Measurements from ENCODE around the gene ZNF236. TPM values are rescaled to one million over a fixed set of nuclear protein-coding genes. Genes with fewer than 3 reads are reported as not detected.
A peak's percentile ranks its signal among the peaks of the same experiment; 100 is the strongest.

The ZNF236 gene
- total and polyA plus RNA-seq, 3 experiments from 2014 or later = 11.1 to 15.9 (median 13.4) TPM

GRCh38 chr18:77004555-77005380 lies 182.4 kb downstream of the ZNF236 start:
- Mint-ChIP-seq H3K27ac (peak overlapping the region in 7 of 8 donors; percentile 32 to 89 (median 70)), H3K4me3 (peak overlapping the region in 6 of 7 donors; percentile 19 to 76 (median 48)), H3K36me3 (peaks cover 0 to 38% (median 3%) of the 10 kb centered on the region in 3 donors), H3K27me3 (no peaks in the 10 kb centered on the region), H3K4me1 (peaks cover 37 to 76% (median 52%) of the 10 kb centered on the region in 3 donors), H3K9me3 (no peaks in the 10 kb centered on the region)
- ChIA-PET CTCF (interaction anchor here (0.9 to 2.5 kb wide), 7 partner anchors 15 to 207 kb away, joined by 3 to 11 read pairs (median 3); no protein-coding TSS in a partner anchor), POLR2A (no interaction called here)
- H3K27ac ChIP-seq (ENCODE audit: low read depth, low read length) = no peak overlapping the region
- H3K27me3 ChIP-seq (ENCODE audit: insufficient read depth, low read length, poor library complexity, severe bottlenecking) = no peaks in the 10 kb centered on the region
- DNase-seq = peak in 1 of 5 donors; percentile 28
- H3K9me3 ChIP-seq (ENCODE audit: low read length) = no peaks in the 10 kb centered on the region
- peaks cover 2% of the 10 kb centered on the region for H3K36me3 ChIP-seq (ENCODE audit: insufficient read depth, low read length)
- peak overlapping the region; percentile 28 for H3K4me3 ChIP-seq (ENCODE audit: low read length)
- peaks cover 13% of the 10 kb centered on the region for H3K4me1 ChIP-seq (ENCODE audit: insufficient read depth, low read length)

- H3K27ac ChIP-seq (ENCODE audit: low read depth, low read length) = no peak overlapping the region
- ChIA-PET POLR2A (no interaction called here), CTCF (interaction anchor here (0.9 to 1.1 kb wide), 2 partner anchors 49 to 206 kb away, joined by 3 to 7 read pairs; no protein-coding TSS in a partner anchor)
- no peak for DNase-seq
- H3K9me3 ChIP-seq (ENCODE audit: low read length) = no peaks in the 10 kb centered on the region
- peaks cover 13% of the 10 kb centered on the region for H3K4me1 ChIP-seq (ENCODE audit: insufficient read depth, low read length)
- Mint-ChIP-seq H3K9me3 (no peaks in the 10 kb centered on the region), H3K4me1 (peaks cover 36 to 72% (median 48%) of the 10 kb centered on the region in 3 donors), H3K36me3 (peaks cover 0 to 48% (median 3%) of the 10 kb centered on the region in 3 donors), H3K27me3 (no peaks in the 10 kb centered on the region), H3K27ac (peak overlapping the region in 3 of 8 donors; percentile 12 to 68 (median 23)), H3K4me3 (no peak overlapping the region)
- no peaks in the 10 kb centered on the region for H3K27me3 ChIP-seq (ENCODE audit: insufficient read depth, low read length, poor library complexity, severe bottlenecking)
- no peak overlapping the region for H3K4me3 ChIP-seq (ENCODE audit: low read length)
- peaks cover 6% of the 10 kb centered on the region for H3K36me3 ChIP-seq (ENCODE audit: insufficient read depth, low read length)
Measured at GRCh38 chr18:77005651-77006195, 183.4 kb downstream of the ZNF236 start.

- Mint-ChIP-seq H3K9me3 (no peaks in the 10 kb centered on the region), H3K27me3 (no peaks in the 10 kb centered on the region), H3K36me3 (peaks cover 0 to 56% (median 6%) of the 10 kb centered on the region in 3 donors), H3K4me3 (peak overlapping the region in 1 of 7 donors; percentile 32), H3K4me1 (peaks cover 40 to 75% (median 54%) of the 10 kb centered on the region in 3 donors), H3K27ac (peak overlapping the region in 3 of 8 donors; percentile 23 to 63 (median 27))
- Histone ChIP-seq H3K4me1 (ENCODE audit: insufficient read depth, low read length) (peaks cover 13% of the 10 kb centered on the region), H3K9me3 (ENCODE audit: low read length) (no peaks in the 10 kb centered on the region), H3K27me3 (ENCODE audit: insufficient read depth, low read length, poor library complexity, severe bottlenecking) (no peaks in the 10 kb centered on the region), H3K36me3 (ENCODE audit: insufficient read depth, low read length) (peaks cover 10% of the 10 kb centered on the region), H3K4me3 (ENCODE audit: low read length) (no peak overlapping the region), H3K27ac (ENCODE audit: low read depth, low read length) (no peak overlapping the region)
- POLR2A ChIA-PET = no interaction called here
- CTCF ChIA-PET = interaction anchor here (1.1 to 1.5 kb wide), 2 partner anchors 10 to 23 kb away, joined by 3 to 4 read pairs; no protein-coding TSS in a partner anchor
- no peak for DNase-seq
Measured at GRCh38 chr18:77006305-77007175, 184.2 kb downstream of the ZNF236 start.

- Histone ChIP-seq H3K4me3 (ENCODE audit: low read length) (no peak overlapping the region), H3K9me3 (ENCODE audit: low read length) (no peaks in the 10 kb centered on the region), H3K4me1 (ENCODE audit: insufficient read depth, low read length) (peaks cover 13% of the 10 kb centered on the region), H3K27me3 (ENCODE audit: insufficient read depth, low read length, poor library complexity, severe bottlenecking) (no peaks in the 10 kb centered on the region), H3K36me3 (ENCODE audit: insufficient read depth, low read length) (peaks cover 10% of the 10 kb centered on the region), H3K27ac (ENCODE audit: low read depth, low read length) (no peak overlapping the region)
- Mint-ChIP-seq H3K36me3 (peaks cover 0 to 63% (median 8%) of the 10 kb centered on the region in 3 donors), H3K27ac (peak overlapping the region in 3 of 8 donors; percentile 20 to 63 (median 47)), H3K9me3 (no peaks in the 10 kb centered on the region), H3K4me1 (peaks cover 40 to 76% (median 55%) of the 10 kb centered on the region in 3 donors), H3K27me3 (no peaks in the 10 kb centered on the region), H3K4me3 (no peak overlapping the region)
- no peak for DNase-seq
- CTCF ChIA-PET = interaction anchor here (1.1 to 1.5 kb wide), 2 partner anchors 9 to 24 kb away, joined by 3 to 4 read pairs; no protein-coding TSS in a partner anchor
- POLR2A ChIA-PET = no interaction called here
Measured at GRCh38 chr18:77007251-77007650, 184.9 kb downstream of the ZNF236 start.

- no peak for DNase-seq
- H3K4me1 Mint-ChIP-seq = peaks cover 45 to 76% (median 55%) of the 10 kb centered on the region in 3 donors
- no peaks in the 10 kb centered on the region for H3K9me3 Mint-ChIP-seq
- H3K27ac Mint-ChIP-seq = peak overlapping the region in 1 of 8 donors; percentile 23
- no peak overlapping the region for H3K4me3 Mint-ChIP-seq
- Histone ChIP-seq H3K4me3 (ENCODE audit: low read length) (no peak overlapping the region), H3K27me3 (ENCODE audit: insufficient read depth, low read length, poor library complexity, severe bottlenecking) (no peaks in the 10 kb centered on the region), H3K9me3 (ENCODE audit: low read length) (no peaks in the 10 kb centered on the region), H3K27ac (ENCODE audit: low read depth, low read length) (no peak overlapping the region), H3K4me1 (ENCODE audit: insufficient read depth, low read length) (peaks cover 13% of the 10 kb centered on the region), H3K36me3 (ENCODE audit: insufficient read depth, low read length) (peaks cover 10% of the 10 kb centered on the region)
- H3K36me3 Mint-ChIP-seq = peaks cover 0 to 71% (median 9%) of the 10 kb centered on the region in 3 donors
- ChIA-PET POLR2A (no interaction called here), CTCF (no interaction called here)
- H3K27me3 Mint-ChIP-seq = no peaks in the 10 kb centered on the region
Measured at GRCh38 chr18:77008006-77008405, 185.6 kb downstream of the ZNF236 start.

- H3K4me1 Mint-ChIP-seq = peaks cover 48 to 79% (median 62%) of the 10 kb centered on the region in 3 donors
- Histone ChIP-seq H3K9me3 (ENCODE audit: low read length) (no peaks in the 10 kb centered on the region), H3K27me3 (ENCODE audit: insufficient read depth, low read length, poor library complexity, severe bottlenecking) (no peaks in the 10 kb centered on the region), H3K4me1 (ENCODE audit: insufficient read depth, low read length) (peaks cover 13% of the 10 kb centered on the region), H3K4me3 (ENCODE audit: low read length) (no peak overlapping the region), H3K27ac (ENCODE audit: low read depth, low read length) (no peak overlapping the region), H3K36me3 (ENCODE audit: insufficient read depth, low read length) (peaks cover 10% of the 10 kb centered on the region)
- no peaks in the 10 kb centered on the region for H3K9me3 Mint-ChIP-seq
- peaks cover 0 to 78% (median 14%) of the 10 kb centered on the region in 3 donors for H3K36me3 Mint-ChIP-seq
- peak overlapping the region in 4 of 8 donors; percentile 7 to 84 (median 58) for H3K27ac Mint-ChIP-seq
- CTCF ChIA-PET = interaction anchor here (1.2 to 5.6 kb wide), 2 partner anchors 8 to 25 kb away, joined by 3 to 31 read pairs; no protein-coding TSS in a partner anchor
- DNase-seq = no peak
- H3K27me3 Mint-ChIP-seq = no peaks in the 10 kb centered on the region
- no peak overlapping the region for H3K4me3 Mint-ChIP-seq
- POLR2A ChIA-PET = no interaction called here
Measured at GRCh38 chr18:77008576-77009315, 186.4 kb downstream of the ZNF236 start.

DNA sequence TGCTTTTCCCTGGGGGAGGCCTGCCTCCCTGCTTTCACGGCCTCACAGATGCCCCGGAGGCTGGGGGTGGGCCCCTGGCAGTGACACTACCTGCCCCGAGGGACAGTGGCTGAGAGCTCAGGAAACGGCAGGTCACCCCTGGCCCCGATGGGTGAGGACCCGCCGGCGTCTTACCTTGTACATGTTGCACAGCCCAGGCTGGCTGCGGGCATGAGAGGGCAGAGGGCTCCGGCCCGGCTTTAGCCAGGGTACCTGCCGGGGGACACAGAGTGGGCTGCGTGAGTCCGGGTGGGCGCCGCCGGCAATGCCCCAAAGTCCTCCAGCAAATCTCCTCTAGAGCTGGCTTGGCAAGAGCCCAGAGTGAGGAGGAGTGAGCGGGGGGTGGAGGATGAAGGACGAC lies 187.3 kb downstream of the ZNF236 start:
- Histone ChIP-seq H3K36me3 (ENCODE audit: insufficient read depth, low read length) (peaks cover 10% of the 10 kb centered on the region), H3K9me3 (ENCODE audit: low read length) (no peaks in the 10 kb centered on the region), H3K4me3 (ENCODE audit: low read length) (no peak overlapping the region), H3K27me3 (ENCODE audit: insufficient read depth, low read length, poor library complexity, severe bottlenecking) (no peaks in the 10 kb centered on the region), H3K27ac (ENCODE audit: low read depth, low read length) (no peak overlapping the region), H3K4me1 (ENCODE audit: insufficient read depth, low read length) (peaks cover 12% of the 10 kb centered on the region)
- Mint-ChIP-seq H3K9me3 (no peaks in the 10 kb centered on the region), H3K4me1 (peaks cover 43 to 81% (median 57%) of the 10 kb centered on the region in 3 donors), H3K27me3 (no peaks in the 10 kb centered on the region), H3K36me3 (peaks cover 0 to 84% (median 14%) of the 10 kb centered on the region in 3 donors), H3K27ac (peak overlapping the region in 3 of 8 donors; percentile 14 to 86 (median 39)), H3K4me3 (no peak overlapping the region)
- DNase-seq = no peak
- ChIA-PET CTCF (interaction anchor here (1.0 to 5.6 kb wide), 3 partner anchors 9 to 41 kb away, joined by 3 to 31 read pairs (median 3); no protein-coding TSS in a partner anchor), POLR2A (no interaction called here)
